ENCODE data around the gene MTM1. TPM values are rescaled to one million over a fixed set of nuclear protein-coding genes. Genes with fewer than 3 reads are reported as not detected.

The MTM1 gene
- total RNA-seq, 6 experiments from 2014 or later, result 8.1 to 12.2 (median 10.0) TPM

- H3K4me3 Mint-ChIP-seq, result no peak overlapping the region
- H3K27me3 Mint-ChIP-seq (ENCODE audit: insufficient read depth), result peaks cover 1% of the 10 kb centered on the region; the same call in 1 of the 2 replicates
- H3K4me1 Mint-ChIP-seq (ENCODE audit: low read depth), result no peaks in the 10 kb centered on the region
- H3K36me3 Mint-ChIP-seq (ENCODE audit: low read depth), result peaks cover 18% of the 10 kb centered on the region
- TF ChIP-seq CTCF (IDR thresholded peaks at IDR 0.05), result no peak
- no peak overlapping the region for H3K27ac Mint-ChIP-seq
- no peak for DNase-seq
- no peaks in the 10 kb centered on the region for H3K9me3 Mint-ChIP-seq
Observed at GRCh38 chrX:150602743-150603142, 34.3 kb downstream of the MTM1 start.

DNA sequence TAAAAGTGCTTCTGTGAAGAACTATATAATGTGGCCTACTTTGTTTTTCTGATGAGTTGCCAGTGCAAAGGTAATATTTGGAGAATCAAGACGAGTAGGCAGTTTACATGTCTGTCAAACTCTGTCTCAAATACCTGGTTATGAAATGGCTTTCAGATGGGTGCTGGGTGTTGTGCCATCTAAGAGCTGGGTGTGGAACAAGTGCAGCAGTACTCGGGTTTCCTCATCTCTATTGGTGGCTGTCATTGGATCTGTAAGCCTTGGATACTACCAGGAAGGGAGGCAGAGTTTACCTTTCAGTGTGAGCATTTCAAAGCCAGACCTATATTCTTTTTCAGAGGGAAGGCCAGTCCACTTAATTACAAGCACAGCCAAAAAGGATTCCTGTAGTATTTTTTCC is 37.2 kb downstream of the MTM1 start:
- TF ChIP-seq CTCF (IDR thresholded peaks at IDR 0.05), result no peak
- no peak overlapping the region for H3K27ac Mint-ChIP-seq
- peaks cover 10% of the 10 kb centered on the region for H3K4me1 Mint-ChIP-seq (ENCODE audit: low read depth)
- peaks cover 26% of the 10 kb centered on the region for H3K36me3 Mint-ChIP-seq (ENCODE audit: low read depth)
- DNase-seq, result no peak
- peaks cover 1% of the 10 kb centered on the region; the same call in 1 of the 2 replicates for H3K27me3 Mint-ChIP-seq (ENCODE audit: insufficient read depth)
- H3K9me3 Mint-ChIP-seq, result no peaks in the 10 kb centered on the region
- H3K4me3 Mint-ChIP-seq, result no peak overlapping the region

GRCh38 chrX:150607201-150607600 is 38.8 kb downstream of the MTM1 start:
- Mint-ChIP-seq H3K4me3 (no peak overlapping the region), H3K27ac (no peak overlapping the region), H3K9me3 (no peaks in the 10 kb centered on the region), H3K27me3 (ENCODE audit: insufficient read depth) (peaks cover 1% of the 10 kb centered on the region; the same call in 1 of the 2 replicates), H3K4me1 (ENCODE audit: low read depth) (peaks cover 12% of the 10 kb centered on the region), H3K36me3 (ENCODE audit: low read depth) (peaks cover 26% of the 10 kb centered on the region)
- TF ChIP-seq CTCF (IDR thresholded peaks at IDR 0.05), result no peak
- DNase-seq, result no peak

DNA sequence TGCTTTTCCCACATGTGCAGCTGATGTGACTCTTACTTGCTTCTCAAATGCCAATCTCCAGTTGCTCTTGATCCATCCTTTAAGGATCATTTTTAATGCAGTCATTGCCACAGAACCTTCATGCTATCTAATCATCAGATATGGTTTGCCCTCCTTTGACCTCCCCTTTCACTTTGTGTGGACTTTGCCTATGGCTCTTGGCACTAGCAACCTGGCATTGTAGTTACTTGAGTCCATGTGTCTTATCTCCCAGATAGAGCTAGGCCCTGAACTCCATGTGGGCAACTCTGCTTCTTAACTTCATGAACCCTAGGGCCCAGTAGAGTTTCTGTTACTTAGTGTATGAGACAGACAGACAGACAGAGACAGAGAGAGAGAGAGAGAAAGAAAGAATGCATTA is 41.6 kb downstream of the MTM1 start:
- Mint-ChIP-seq H3K27me3 (ENCODE audit: insufficient read depth) (no peaks in the 10 kb centered on the region), H3K9me3 (no peaks in the 10 kb centered on the region)
- TF ChIP-seq CTCF (IDR thresholded peaks at IDR 0.05), result no peak

GRCh38 chrX:150610446-150610845 is 42.0 kb downstream of the MTM1 start:
- no peaks in the 10 kb centered on the region for H3K27me3 Mint-ChIP-seq (ENCODE audit: insufficient read depth)
- peaks cover 14% of the 10 kb centered on the region for H3K36me3 Mint-ChIP-seq (ENCODE audit: low read depth)
- DNase-seq, result no peak
- H3K27ac Mint-ChIP-seq, result no peak overlapping the region
- H3K4me3 Mint-ChIP-seq, result no peak overlapping the region
- no peaks in the 10 kb centered on the region for H3K9me3 Mint-ChIP-seq
- TF ChIP-seq CTCF (IDR thresholded peaks at IDR 0.05), result no peak
- H3K4me1 Mint-ChIP-seq (ENCODE audit: low read depth), result peaks cover 12% of the 10 kb centered on the region

More for the DNA sequence above, 41.6 kb downstream of the MTM1 start:
- Mint-ChIP-seq H3K4me1 (ENCODE audit: low read depth) (peaks cover 12% of the 10 kb centered on the region), H3K36me3 (ENCODE audit: low read depth) (peaks cover 14% of the 10 kb centered on the region), H3K27ac (no peak overlapping the region), H3K4me3 (no peak overlapping the region)
- no peak for DNase-seq

DNA sequence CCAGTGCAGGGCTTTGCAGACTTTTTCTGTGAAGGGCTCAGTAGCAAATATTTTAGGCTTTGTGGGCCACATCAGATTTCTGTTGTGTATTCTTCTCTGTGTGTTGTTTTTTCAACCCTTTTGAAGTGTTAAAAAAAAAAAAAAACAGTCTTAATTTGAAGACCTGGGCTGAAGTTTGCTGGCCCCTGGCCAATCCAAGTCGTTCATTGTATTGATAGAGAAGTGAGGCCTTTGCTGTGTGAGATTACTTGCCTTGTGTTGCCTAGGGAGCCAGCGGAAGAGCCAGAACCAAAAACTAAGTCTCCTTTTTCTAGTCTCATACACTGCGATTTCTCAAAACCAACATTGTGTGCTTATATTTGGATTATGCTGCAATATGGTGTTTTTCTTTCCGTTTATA is 46.9 kb downstream of the MTM1 start:
- H3K4me1 Mint-ChIP-seq (ENCODE audit: low read depth), result peaks cover 12% of the 10 kb centered on the region
- H3K36me3 Mint-ChIP-seq (ENCODE audit: low read depth), result peaks cover 11% of the 10 kb centered on the region
- DNase-seq, result no peak
- H3K9me3 Mint-ChIP-seq, result no peaks in the 10 kb centered on the region
- H3K27ac Mint-ChIP-seq, result no peak overlapping the region
- H3K27me3 Mint-ChIP-seq (ENCODE audit: insufficient read depth), result no peaks in the 10 kb centered on the region
- no peak overlapping the region for H3K4me3 Mint-ChIP-seq
- TF ChIP-seq CTCF (IDR thresholded peaks at IDR 0.05), result no peak
